ENCODE results near the gene SRF.
"Not testable (repeated sequence)": the region's sequence is repeated elsewhere in the genome, so short reads cannot be mapped to it uniquely, and the experiment has no call there.

Gene SRF

DNA sequence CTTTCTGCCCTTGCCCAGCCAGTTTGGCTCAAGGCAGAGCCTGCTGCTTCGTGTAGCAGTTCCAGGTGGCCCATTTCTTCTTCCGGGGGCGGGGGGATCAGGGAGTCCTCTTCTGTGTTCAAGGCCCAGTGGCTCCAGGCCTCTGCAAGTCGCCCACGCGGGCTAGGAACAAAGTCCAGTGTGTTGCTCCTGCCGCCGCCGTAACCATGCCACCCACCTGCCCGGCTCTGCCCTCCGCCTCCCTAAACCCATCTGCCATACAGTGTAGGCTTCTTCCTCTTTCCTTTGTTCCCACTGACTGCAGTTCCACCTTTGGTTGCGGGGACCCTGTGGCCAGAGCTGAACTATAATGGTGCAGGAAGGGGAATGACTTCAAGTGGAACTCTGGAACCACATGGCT, 43.9 kb upstream of the SRF start:
- TF ChIP-seq, protein P1, sequence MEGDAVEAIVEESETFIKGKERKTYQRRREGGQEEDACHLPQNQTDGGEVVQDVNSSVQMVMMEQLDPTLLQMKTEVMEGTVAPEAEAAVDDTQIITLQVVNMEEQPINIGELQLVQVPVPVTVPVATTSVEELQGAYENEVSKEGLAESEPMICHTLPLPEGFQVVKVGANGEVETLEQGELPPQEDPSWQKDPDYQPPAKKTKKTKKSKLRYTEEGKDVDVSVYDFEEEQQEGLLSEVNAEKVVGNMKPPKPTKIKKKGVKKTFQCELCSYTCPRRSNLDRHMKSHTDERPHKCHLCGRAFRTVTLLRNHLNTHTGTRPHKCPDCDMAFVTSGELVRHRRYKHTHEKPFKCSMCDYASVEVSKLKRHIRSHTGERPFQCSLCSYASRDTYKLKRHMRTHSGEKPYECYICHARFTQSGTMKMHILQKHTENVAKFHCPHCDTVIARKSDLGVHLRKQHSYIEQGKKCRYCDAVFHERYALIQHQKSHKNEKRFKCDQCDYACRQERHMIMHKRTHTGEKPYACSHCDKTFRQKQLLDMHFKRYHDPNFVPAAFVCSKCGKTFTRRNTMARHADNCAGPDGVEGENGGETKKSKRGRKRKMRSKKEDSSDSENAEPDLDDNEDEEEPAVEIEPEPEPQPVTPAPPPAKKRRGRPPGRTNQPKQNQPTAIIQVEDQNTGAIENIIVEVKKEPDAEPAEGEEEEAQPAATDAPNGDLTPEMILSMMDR (IDR thresholded peaks at IDR 0.05; ENCODE audit: insufficient read depth, missing control alignments): no peak
- DNase-seq (ENCODE audit: insufficient read length, low spot score) (no peak), FAIRE-seq (no peak)

DNA sequence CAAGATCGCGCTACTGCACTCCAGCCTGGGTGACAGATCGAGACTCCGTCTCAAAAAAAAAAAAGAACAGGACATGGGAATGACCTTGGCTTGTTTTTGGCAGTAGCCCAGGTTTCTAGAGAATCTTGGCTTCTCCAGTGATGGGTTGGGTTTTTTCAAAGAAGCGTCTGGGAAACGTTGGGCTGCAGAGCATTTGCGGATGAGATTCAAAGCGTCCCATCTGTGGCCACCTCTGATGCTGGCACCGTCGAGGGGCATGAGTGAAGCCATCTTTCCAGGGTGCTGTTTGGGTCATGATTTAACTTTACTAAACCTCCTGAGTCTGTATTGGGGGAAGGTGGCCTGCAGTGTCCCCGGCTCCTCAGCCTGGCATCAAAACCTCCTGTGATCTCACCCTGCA, 43.2 kb upstream of the SRF start:
- FAIRE-seq: no peak

DNA sequence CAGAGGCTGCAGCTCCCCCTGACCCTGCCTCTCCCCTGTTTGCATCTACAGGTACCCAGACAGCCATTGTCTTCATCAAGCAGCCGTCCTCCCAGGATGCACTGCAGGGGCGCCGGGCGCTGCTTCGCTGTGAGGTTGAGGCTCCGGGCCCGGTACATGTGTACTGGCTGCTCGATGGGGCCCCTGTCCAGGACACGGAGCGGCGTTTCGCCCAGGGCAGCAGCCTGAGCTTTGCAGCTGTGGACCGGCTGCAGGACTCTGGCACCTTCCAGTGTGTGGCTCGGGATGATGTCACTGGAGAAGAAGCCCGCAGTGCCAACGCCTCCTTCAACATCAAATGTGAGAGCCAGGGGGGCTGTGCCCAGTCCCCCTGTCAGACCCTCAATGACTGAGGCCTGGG, 42.1 kb upstream of the SRF start:
- TF ChIP-seq, protein P1 (IDR thresholded peaks at IDR 0.05; ENCODE audit: insufficient read depth, missing control alignments): no peak
- no peak for DNase-seq (ENCODE audit: insufficient read length, low spot score)
- no peak for FAIRE-seq

More for the DNA sequence above, 43.2 kb upstream of the SRF start:
- TF ChIP-seq, protein P1 (IDR thresholded peaks at IDR 0.05; ENCODE audit: insufficient read depth, missing control alignments): no peak
- no peak for DNase-seq (ENCODE audit: insufficient read length, low spot score)

DNA sequence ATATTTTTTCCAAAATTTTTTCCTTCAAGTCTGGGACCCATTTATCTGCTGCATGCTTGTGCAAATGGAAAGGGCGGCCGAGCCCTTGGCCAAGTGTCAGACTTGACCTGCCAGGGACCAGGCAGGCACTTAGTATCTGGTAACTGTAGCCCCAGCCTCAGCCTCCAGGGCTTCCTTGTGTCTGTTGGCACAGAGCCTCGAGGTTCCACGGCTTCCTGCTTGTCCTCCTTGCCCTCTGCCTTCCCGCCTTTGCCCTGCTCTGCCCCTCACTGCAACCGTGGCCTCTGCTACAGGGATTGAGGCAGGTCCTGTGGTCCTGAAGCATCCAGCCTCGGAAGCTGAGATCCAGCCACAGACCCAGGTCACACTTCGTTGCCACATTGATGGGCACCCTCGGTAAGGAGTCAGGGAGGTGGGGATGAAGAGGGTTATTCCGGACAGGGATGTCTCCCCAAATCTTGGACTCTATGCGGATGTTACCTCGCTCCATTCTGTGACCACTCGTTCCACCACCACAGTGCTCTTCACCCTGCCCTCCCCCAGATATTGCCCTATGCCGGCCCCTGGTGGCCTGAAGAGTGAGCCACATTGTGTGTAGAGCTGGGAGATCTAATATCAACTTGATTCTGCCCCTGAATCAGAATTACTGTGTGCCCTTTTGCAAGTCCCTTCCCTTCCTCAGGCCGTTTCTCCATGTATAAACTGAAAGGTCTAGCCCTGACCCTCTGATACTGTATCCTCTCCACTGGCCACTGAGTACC, 41.5 kb upstream of the SRF start:
- no peak for DNase-seq (ENCODE audit: insufficient read length, low spot score)
- TF ChIP-seq, protein P1 (IDR thresholded peaks at IDR 0.05; ENCODE audit: insufficient read depth, missing control alignments): peak; percentile 51
- FAIRE-seq: no peak

DNA sequence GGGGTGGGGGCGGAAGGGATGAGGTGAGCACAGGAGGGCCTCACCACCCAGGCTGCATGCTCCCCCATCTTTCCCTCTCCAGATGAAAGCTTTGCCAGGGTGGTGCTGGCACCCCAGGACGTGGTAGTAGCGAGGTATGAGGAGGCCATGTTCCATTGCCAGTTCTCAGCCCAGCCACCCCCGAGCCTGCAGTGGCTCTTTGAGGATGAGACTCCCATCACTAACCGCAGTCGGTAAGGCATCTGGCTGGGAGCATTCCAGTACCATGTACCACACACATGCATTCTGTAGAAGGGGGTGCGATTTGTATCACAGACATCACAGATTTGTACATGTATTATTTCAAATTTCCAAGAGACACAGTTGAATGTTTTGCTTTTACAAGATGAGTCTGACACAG, 40.6 kb upstream of the SRF start:
- TF ChIP-seq, protein P1 (IDR thresholded peaks at IDR 0.05; ENCODE audit: insufficient read depth, missing control alignments): no peak
- FAIRE-seq: no peak

DNA sequence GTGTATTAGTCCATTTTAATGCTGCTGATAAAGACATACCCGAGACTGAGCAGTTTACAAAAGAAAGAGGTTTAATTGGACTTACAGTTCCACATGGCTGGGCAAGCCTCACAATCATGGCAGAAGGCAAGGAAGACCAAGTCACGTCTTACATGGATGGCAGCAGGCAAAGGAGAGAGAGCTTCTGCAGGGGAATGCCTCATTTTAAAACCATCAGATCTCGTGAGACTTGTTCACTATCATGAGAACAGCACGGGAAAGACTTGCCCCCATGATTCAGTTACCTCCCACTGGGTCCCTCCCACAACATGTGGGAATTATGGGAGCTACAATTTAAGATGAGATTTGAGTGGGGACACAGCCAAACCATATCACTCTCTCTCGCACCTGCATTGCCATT, 39.7 kb upstream of the SRF start:
- DNase-seq (ENCODE audit: insufficient read length, low spot score); FAIRE-seq: not testable (repeated sequence)

More for the DNA sequence above, 40.6 kb upstream of the SRF start:
- no peak for DNase-seq (ENCODE audit: insufficient read length, low spot score)

DNA sequence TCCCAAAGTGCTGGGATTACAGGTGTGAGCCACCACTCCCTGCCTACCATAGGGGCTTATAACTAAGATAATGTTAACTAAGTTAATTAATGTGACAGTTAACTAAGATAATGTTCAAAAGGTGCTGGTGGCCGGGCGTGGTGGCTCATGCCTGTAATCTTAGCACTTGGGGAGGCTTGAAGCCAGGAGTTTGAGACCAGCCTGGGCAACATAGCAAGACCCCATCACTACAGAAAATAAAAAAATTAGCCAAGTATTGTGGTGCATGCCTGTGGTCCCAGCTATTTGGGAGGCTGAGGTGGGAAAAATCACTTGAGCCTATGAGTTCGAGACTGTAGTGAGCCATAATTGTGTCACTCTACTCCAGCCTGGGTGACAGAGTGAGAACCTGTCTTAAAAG, 32.8 kb upstream of the SRF start:
- TF ChIP-seq, protein P1 (IDR thresholded peaks at IDR 0.05; ENCODE audit: insufficient read depth, missing control alignments): no peak
- DNase-seq (ENCODE audit: insufficient read length, low spot score) (no peak), FAIRE-seq (no peak)

DNA sequence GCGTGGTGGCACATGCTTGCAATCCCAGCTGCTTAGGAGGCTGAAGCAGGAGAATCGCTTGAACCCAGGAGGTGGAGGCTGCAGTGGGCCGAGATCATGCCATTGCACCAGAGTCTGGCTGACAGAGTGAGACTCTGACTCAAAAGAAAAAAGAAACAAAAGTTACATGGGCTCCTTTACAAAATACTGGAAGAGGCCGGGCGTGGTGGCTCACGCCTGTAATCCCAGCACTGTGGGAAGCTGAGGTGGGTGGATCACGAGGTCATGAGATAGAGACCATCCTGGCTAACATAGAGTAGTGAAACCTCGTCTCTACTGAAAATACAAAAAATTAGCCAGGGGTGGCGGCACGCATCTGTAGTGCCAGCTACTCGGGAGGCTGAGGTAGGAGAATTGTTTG, 31.1 kb upstream of the SRF start:
- not testable (repeated sequence) for FAIRE-seq; DNase-seq (ENCODE audit: insufficient read length, low spot score)
